Right renal cortex interstitium (tissue), 3 donors: ENCODE measurements around the gene CCDC9B. TPM values are rescaled to one million over a fixed set of nuclear protein-coding genes. Genes with fewer than 3 reads are reported as not detected.

Experiments
- DNase-seq, 3 donors: peaks; one replicate each; pipeline ENCODE4 v3.0.0-alpha.2; 2013; ENCODE audit warnings: low read depth in 3 of 3, low spot score in 2 of 3
- polyA plus RNA-seq, 3 donors: library from polyadenylated mRNA; unstranded; fragments of 120-200 nt; gene quantifications; one replicate each; pipeline ENCODE4 v1.2.1, GENCODE V29; 2013; ENCODE audit not compliant: insufficient read length in 3 of 3

Gene CCDC9B
- polyA plus RNA-seq, 3 donors = 5.1 to 8.9 (median 8.4) TPM

GRCh38 chr15:40310993-40311392 lies 29.7 kb downstream of the CCDC9B start:
- no peak for DNase-seq

GRCh38 chr15:40310001-40310959 lies 30.5 kb downstream of the CCDC9B start:
- DNase-seq = no peak

GRCh38 chr15:40309344-40309862 lies 31.3 kb downstream of the CCDC9B start:
- no peak for DNase-seq

- DNase-seq = no peak
These were observed 33.1 kb downstream of the CCDC9B start, which contains the start of gene PLCB2 for GRCh38 chr15:40307421-40308211. PLCB2 (minus strand) TSS chr15:40307935; CDS start chr15:40307672, 263 bp downstream.

- DNase-seq = no peak
These were observed 33.8 kb downstream of the CCDC9B start for GRCh38 chr15:40306908-40307307.

- no peak for DNase-seq
These were observed 34.4 kb downstream of the CCDC9B start for GRCh38 chr15:40306371-40306770.

GRCh38 chr15:40305281-40305680 lies 35.5 kb downstream of the CCDC9B start:
- no peak for DNase-seq

GRCh38 chr15:40303576-40303975 lies 37.2 kb downstream of the CCDC9B start:
- no peak for DNase-seq

GRCh38 chr15:40302981-40303380 lies 37.8 kb downstream of the CCDC9B start:
- DNase-seq = no peak

GRCh38 chr15:40302288-40302886 lies 38.4 kb downstream of the CCDC9B start:
- DNase-seq = no peak

GRCh38 chr15:40301467-40302179 lies 39.1 kb downstream of the CCDC9B start:
- no peak for DNase-seq

GRCh38 chr15:40300771-40301170 lies 40.0 kb downstream of the CCDC9B start:
- no peak for DNase-seq

GRCh38 chr15:40300367-40300766 lies 40.4 kb downstream of the CCDC9B start:
- DNase-seq = no peak

GRCh38 chr15:40298216-40298935 lies 42.4 kb downstream of the CCDC9B start:
- no peak for DNase-seq

- no peak for DNase-seq
These were observed 43.4 kb downstream of the CCDC9B start for GRCh38 chr15:40297356-40297755.

- DNase-seq = no peak
These were observed 44.0 kb downstream of the CCDC9B start for GRCh38 chr15:40296561-40297230.

- no peak for DNase-seq
These were observed 44.7 kb downstream of the CCDC9B start for GRCh38 chr15:40295877-40296560.

- no peak for DNase-seq
These were observed 45.4 kb downstream of the CCDC9B start for GRCh38 chr15:40295297-40295696.
